Measurements from ENCODE around the gene SETD1B.
"Not testable (repeated sequence)": the region's sequence is repeated elsewhere in the genome, so short reads cannot be mapped to it uniquely, and the experiment has no call there.

Gene SETD1B

GRCh38 chr12:121857322-121858246 lies 53.8 kb downstream of the SETD1B start:
- no peak for DNase-seq (ENCODE audit: low read depth)

- no peak for DNase-seq (ENCODE audit: low read depth)
These were observed 54.5 kb downstream of the SETD1B start for GRCh38 chr12:121858318-121858661.

GRCh38 chr12:121858662-121859572 lies 55.1 kb downstream of the SETD1B start, which contains the start of gene HPD:
HPD (minus strand) TSS chr12:121858859; CDS start chr12:121858823, 36 bp downstream.
- DNase-seq (ENCODE audit: low read depth) = no peak

- DNase-seq (ENCODE audit: low read depth) = no peak
These were observed 56.4 kb downstream of the SETD1B start for GRCh38 chr12:121860257-121860656.

GRCh38 chr12:121860699-121861098 lies 56.9 kb downstream of the SETD1B start:
- DNase-seq (ENCODE audit: low read depth) = not testable (repeated sequence)

- no peak for DNase-seq (ENCODE audit: low read depth)
These were observed 57.9 kb downstream of the SETD1B start for GRCh38 chr12:121861636-121862254.

- no peak for DNase-seq (ENCODE audit: low read depth)
These were observed 62.5 kb downstream of the SETD1B start for GRCh38 chr12:121866331-121866730.

- not testable (repeated sequence) for DNase-seq (ENCODE audit: low read depth)
These were observed 65.4 kb downstream of the SETD1B start for GRCh38 chr12:121869229-121869628.

- DNase-seq (ENCODE audit: low read depth) = no peak
These were observed 67.7 kb downstream of the SETD1B start for GRCh38 chr12:121871467-121871866.

GRCh38 chr12:121872546-121873215 lies 68.9 kb downstream of the SETD1B start:
- DNase-seq (ENCODE audit: low read depth) = no peak

- DNase-seq (ENCODE audit: low read depth) = no peak
These were observed 69.4 kb downstream of the SETD1B start for GRCh38 chr12:121873216-121873569.

GRCh38 chr12:121874071-121874470 lies 70.3 kb downstream of the SETD1B start:
- no peak for DNase-seq (ENCODE audit: low read depth)

- no peak for DNase-seq (ENCODE audit: low read depth)
These were observed 71.8 kb downstream of the SETD1B start for GRCh38 chr12:121875582-121875981.

- DNase-seq (ENCODE audit: low read depth) = not testable (repeated sequence)
These were observed 72.3 kb downstream of the SETD1B start for GRCh38 chr12:121876080-121876447.
